K562 (cell line): ENCODE data around the gene NAP1L4. TPM values are rescaled to one million over a fixed set of nuclear protein-coding genes. Genes with fewer than 3 reads are reported as not detected.

Source experiments
- ASH1L ChIP-seq: fragments of 450-650 bp; IDR thresholded peaks from 2 replicates; pipeline ENCODE4 v1.6.1; 2018; ENCODE audit warnings: borderline replicate concordance, mild to moderate bottlenecking, low read depth; ENCODE audit not compliant: partially characterized antibody
- EGR1 ChIP-seq: fragments of 450-650 bp; conservative IDR thresholded peaks from 2 replicates; pipeline ENCODE4 v1.6.1; 2017; ENCODE audit warnings: mild to moderate bottlenecking
- HMG20B ChIP-seq: fragments of 250-450 bp; sonication (Bioruptor Pico); IDR thresholded peaks from 2 replicates; pipeline ENCODE4 v1.5.0; 2021; ENCODE audit warnings: mild to moderate bottlenecking
- HNRNPUL1 ChIP-seq: fragments of 200-400 bp; formaldehyde crosslinking; IDR thresholded peaks from 2 replicates; pipeline ENCODE4 v1.6.1; 2017; ENCODE audit warnings: low read length
- KHSRP ChIP-seq: fragments of 450-650 bp; IDR thresholded peaks from 2 replicates; pipeline ENCODE4 v1.6.1; 2017
- LEF1 ChIP-seq: fragments of 450-650 bp; IDR thresholded peaks from 2 replicates; pipeline ENCODE4 v1.6.1; 2016; ENCODE audit warnings: mild to moderate bottlenecking
- MEF2A ChIP-seq: IDR thresholded peaks from 2 replicates; pipeline ENCODE4 v1.6.1; 2011; ENCODE audit warnings: low read depth, mild to moderate bottlenecking, low read length, moderate library complexity; ENCODE audit not compliant: control insufficient read depth
- NR2C2 ChIP-seq, 2 experiments: fragments of 200-800 bp in 1 of 2; sonication (Bioruptor generic) in 1 of 2; sonication (generic) in 1 of 2; formaldehyde crosslinking in 1 of 2; IDR thresholded peaks; 2 replicates each; pipeline versions ENCODE4 v1.6.1 to v1.8.0; 2016 to 2022; ENCODE audit warnings: mild to moderate bottlenecking in 1 of 2, missing compliant biosample characterization in 1 of 2, missing genetic modification characterization in 1 of 2, missing genetic modification reagents in 1 of 2
- SMARCB1 ChIP-seq: IDR thresholded peaks from 2 replicates; pipeline ENCODE4 v1.6.1; 2011; ENCODE audit warnings: improper control_type of control experiment, low read depth; ENCODE audit not compliant: insufficient read length
- ZBTB9 ChIP-seq: fragments of 450-650 bp; formaldehyde crosslinking; IDR thresholded peaks from 2 replicates; pipeline ENCODE4 v1.4.0; 2020; ENCODE audit warnings: mild to moderate bottlenecking, moderate library complexity
- ZFP36 ChIP-seq: fragments of 150-350 bp; IDR thresholded peaks from 2 replicates; pipeline ENCODE4 v1.6.1; 2018; ENCODE audit warnings: low read length, low read depth; ENCODE audit not compliant: partially characterized antibody
- ZNF324 ChIP-seq: fragments of 250-450 bp; sonication (Bioruptor Pico); IDR thresholded peaks from 2 replicates; pipeline ENCODE4 v1.4.0; 2020; ENCODE audit warnings: mild to moderate bottlenecking
- ZNF561 ChIP-seq: fragments of 450-650 bp; formaldehyde crosslinking; conservative IDR thresholded peaks from 2 replicates; pipeline ENCODE4 v1.4.0; 2020; ENCODE audit warnings: mild to moderate bottlenecking, moderate library complexity
- ZNF584 ChIP-seq: fragments of 200-800 bp; sonication (Bioruptor generic); IDR thresholded peaks from 2 replicates; pipeline ENCODE4 v1.6.1; 2016; ENCODE audit warnings: low read depth, mild to moderate bottlenecking, missing genetic modification characterization, missing compliant biosample characterization
- polyA plus RNA-seq, 8 experiments: library from polyadenylated mRNA; depleted of rRNA in 4 of 8; stranded (reverse) in 5 of 8; unstranded in 3 of 8; fragments of >200 nt; fragmentation: Nextera tagmentation in 2 of 8; fragmentation: Illumina TruSeq in 1 of 8; extraction: Ambion mirVana in 2 of 8; extraction: Trizol in 1 of 8; gene quantifications; 2 replicates each; pipeline versions ENCODE4 v1.2.1 to v1.2.3, GENCODE V29; 2011 to 2014; ENCODE audit warnings: inconsistent platforms in 1 of 8, missing spikeins in 1 of 8
- total RNA-seq, 7 experiments: library from RNA; depleted of rRNA in 6 of 7; stranded (reverse); fragments of >200 nt in 6 of 7; fragmentation: Illumina TruSeq in 2 of 7; extraction: Trizol in 2 of 7; gene quantifications; 2 replicates each; pipeline versions ENCODE4 v1.2.1 to v1.2.3, GENCODE V29; 2011 to 2021; ENCODE audit warnings: low replicate concordance in 1 of 7
- TF ChIP-seq, protein P1 (sequence below), 3 experiments: fragments of 200-800 bp in 1 of 3; sonication (Bioruptor generic) in 1 of 3; sonication (generic) in 1 of 3; formaldehyde crosslinking in 1 of 3; IDR thresholded peaks; 2 replicates each; pipeline versions ENCODE4 v1.6.1 to v1.8.0; 2016 to 2022; ENCODE audit warnings: mild to moderate bottlenecking in 2 of 3, missing compliant biosample characterization in 2 of 3, missing genetic modification characterization in 2 of 3, missing genetic modification reagents in 1 of 3
- TF ChIP-seq, protein P2 (sequence below), 2 experiments: fragments of 450-650 bp; IDR thresholded peaks; 2 replicates each; pipeline ENCODE4 v1.6.1; 2016; ENCODE audit warnings: mild to moderate bottlenecking in 2 of 2, borderline replicate concordance in 1 of 2, low read depth in 1 of 2, moderate library complexity in 1 of 2

Gene NAP1L4
- total and polyA plus RNA-seq, 9 of the 15 experiments (the other 6 are each of a cell fraction or from before 2014, with no cell fraction given), result 34.1 to 237 (median 179) TPM

DNA sequence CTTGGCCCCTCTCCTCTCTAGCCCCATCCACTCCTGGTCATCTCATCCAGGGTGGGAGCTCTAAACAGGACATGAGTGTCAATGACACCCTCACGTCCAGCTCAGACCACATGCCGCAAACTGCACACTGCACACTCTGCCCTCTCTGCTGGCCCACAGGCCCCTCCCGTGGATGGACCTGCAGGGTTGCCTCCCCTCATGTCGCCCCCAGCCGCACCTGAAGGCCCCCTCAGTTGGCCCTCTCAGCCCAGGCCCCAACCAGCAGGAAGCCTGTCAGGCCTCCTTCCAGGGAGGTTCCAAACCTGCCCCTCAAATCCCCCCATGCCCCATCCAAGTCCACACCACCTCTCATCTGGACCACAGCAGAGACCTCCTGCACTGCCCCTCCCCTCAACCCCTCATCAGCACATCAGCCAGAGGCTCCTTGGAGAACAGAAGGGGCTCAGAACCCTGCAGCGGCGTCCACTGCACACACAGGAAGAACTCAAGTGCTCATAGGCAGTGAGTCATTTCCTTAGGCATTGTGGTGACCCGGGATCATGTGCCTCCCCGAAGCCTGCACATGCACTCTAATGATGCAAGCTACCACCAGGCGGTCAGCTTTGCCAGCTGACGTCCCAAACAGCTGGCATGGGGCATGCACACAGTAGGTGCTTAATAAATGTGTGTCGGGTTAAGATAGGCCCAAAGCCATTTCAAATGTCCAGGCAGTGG, 93.6 kb downstream of the NAP1L4 start (continued):
- peak; percentile 46 for TF ChIP-seq ZFP36
- TF ChIP-seq ZNF324 (CRISPR knock-in tag), result no peak
- 0 out of 2 replicates have a peak, but pooled peaks have one; percentile 25 for TF ChIP-seq LEF1
- TF ChIP-seq MEF2A, result no peak
- no peak for TF ChIP-seq HNRNPUL1
- TF ChIP-seq ZNF561 (CRISPR knock-in tag), result no peak
- TF ChIP-seq ZNF584 (CRISPR knock-in tag), result peak; percentile 82; the same call in 1 of the 2 replicates
- TF ChIP-seq SMARCB1, result no peak
- TF ChIP-seq, protein P1, sequence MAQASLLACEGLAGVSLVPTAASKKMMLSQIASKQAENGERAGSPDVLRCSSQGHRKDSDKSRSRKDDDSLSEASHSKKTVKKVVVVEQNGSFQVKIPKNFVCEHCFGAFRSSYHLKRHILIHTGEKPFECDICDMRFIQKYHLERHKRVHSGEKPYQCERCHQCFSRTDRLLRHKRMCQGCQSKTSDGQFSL (CRISPR knock-in tag; IDR thresholded peaks at IDR 0.05), result peak; percentile 63; the same call in 1 of the 2 replicates
- TF ChIP-seq, protein P1 (tag; IDR thresholded peaks at IDR 0.05), result no peak
- no peak for TF ChIP-seq HMG20B
- TF ChIP-seq ZBTB9 (CRISPR knock-in tag), result peak; percentile 40; the same call in 1 of the 2 replicates
- no peak for TF ChIP-seq EGR1
- no peak for TF ChIP-seq KHSRP
- peak; percentile 27 for TF ChIP-seq ASH1L
- TF ChIP-seq, protein P2, sequence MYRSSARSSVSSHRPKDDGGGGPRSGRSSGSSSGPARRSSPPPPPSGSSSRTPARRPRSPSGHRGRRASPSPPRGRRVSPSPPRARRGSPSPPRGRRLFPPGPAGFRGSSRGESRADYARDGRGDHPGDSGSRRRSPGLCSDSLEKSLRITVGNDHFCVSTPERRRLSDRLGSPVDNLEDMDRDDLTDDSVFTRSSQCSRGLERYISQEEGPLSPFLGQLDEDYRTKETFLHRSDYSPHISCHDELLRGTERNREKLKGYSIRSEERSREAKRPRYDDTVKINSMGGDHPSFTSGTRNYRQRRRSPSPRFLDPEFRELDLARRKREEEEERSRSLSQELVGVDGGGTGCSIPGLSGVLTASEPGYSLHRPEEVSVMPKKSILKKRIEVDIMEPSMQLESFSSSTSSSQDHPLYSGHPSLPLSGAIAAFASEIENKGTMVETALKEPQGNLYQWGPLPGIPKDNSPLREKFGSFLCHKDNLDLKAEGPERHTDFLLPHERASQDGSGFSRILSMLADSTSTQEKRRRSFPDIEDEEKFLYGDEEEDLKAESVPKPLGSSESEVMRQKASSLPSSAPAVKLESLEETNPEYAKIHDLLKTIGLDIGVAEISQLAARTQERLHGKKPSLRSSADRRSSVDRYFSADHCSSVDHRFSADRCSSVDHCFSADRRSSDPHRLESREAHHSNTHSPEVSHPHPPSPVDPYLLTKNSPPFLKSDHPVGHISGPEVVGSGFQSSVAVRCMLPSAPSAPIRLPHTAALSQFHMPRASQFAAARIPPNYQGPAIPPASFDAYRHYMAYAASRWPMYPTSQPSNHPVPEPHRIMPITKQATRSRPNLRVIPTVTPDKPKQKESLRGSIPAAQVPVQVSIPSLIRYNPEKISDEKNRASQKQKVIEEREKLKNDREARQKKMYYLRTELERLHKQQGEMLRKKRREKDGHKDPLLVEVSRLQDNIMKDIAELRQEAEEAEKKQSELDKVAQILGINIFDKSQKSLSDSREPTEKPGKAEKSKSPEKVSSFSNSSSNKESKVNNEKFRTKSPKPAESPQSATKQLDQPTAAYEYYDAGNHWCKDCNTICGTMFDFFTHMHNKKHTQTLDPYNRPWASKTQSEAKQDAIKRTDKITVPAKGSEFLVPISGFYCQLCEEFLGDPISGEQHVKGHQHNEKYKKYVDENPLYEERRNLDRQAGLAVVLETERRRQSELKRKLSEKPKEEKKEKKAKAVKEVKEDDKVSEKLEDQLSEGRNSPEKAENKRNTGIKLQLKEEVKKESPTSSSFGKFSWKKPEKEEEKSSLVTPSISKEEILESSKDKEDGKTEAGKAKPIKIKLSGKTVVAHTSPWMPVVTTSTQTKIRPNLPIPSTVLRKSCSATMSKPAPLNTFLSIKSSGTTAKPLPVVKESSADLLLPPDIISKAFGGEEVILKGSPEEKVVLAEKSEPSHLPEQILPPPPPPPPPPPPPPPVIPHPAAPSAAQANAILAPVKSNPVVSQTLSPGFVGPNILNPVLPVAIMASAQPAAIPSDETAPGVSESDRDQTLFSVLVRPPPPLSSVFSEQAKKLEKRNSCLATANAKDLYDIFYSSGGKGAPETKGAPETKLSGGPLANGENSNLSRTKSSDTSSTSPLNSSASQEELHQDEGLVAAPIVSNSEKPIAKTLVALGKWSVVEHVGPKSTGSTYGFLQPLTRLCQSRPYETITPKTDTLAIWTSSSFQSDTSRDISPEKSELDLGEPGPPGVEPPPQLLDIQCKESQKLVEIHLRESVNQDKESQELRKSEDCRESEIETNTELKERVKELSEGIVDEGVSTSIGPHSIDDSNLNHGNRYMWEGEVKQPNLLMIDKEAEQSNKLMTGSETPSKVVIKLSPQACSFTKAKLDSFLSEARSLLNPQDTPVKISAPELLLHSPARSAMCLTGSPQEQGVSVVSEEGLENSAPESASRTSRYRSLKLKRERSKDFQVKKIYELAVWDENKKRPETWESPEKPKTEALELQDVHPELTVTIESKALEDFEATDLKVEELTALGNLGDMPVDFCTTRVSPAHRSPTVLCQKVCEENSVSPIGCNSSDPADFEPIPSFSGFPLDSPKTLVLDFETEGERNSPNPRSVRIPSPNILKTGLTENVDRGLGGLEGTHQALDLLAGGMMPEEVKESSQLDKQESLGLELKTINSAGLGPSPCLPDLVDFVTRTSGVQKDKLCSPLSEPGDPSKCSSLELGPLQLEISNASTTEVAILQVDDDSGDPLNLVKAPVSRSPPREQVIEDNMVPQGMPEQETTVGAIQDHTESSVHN (IDR thresholded peaks at IDR 0.05; ENCODE audit: borderline replicate concordance in 1 of 2, low read depth in 1 of 2), result peak in 1 of 2 experiments; percentile 90; a peak in 2 of 4 replicates
- peak; percentile 63 for TF ChIP-seq NR2C2 (CRISPR knock-in tag; IDR thresholded peaks at IDR 0.05)
- peak; percentile 78 for TF ChIP-seq NR2C2 (tag; IDR thresholded peaks at IDR 0.05)
